Measurements from ENCODE around the gene GJB3. TPM values are rescaled to one million over a fixed set of nuclear protein-coding genes. Genes with fewer than 3 reads are reported as not detected.

Gene GJB3
- total RNA-seq, 1 donor from 2014 or later = 29.7 TPM

GRCh38 chr1:34761176-34761761, 19.7 kb upstream of the GJB3 start:
- H3K36me3 ChIP-seq (ENCODE audit: control insufficient read depth, insufficient read depth, low read length) = no peaks in the 10 kb centered on the region
- no peaks in the 10 kb centered on the region for H3K27me3 ChIP-seq (ENCODE audit: control insufficient read depth, insufficient read depth, low read length)
- H3K4me3 ChIP-seq (ENCODE audit: low read depth, low read length) = no peak overlapping the region
- DNase-seq (ENCODE audit: low read depth) = no peak
- TF ChIP-seq, protein P1, sequence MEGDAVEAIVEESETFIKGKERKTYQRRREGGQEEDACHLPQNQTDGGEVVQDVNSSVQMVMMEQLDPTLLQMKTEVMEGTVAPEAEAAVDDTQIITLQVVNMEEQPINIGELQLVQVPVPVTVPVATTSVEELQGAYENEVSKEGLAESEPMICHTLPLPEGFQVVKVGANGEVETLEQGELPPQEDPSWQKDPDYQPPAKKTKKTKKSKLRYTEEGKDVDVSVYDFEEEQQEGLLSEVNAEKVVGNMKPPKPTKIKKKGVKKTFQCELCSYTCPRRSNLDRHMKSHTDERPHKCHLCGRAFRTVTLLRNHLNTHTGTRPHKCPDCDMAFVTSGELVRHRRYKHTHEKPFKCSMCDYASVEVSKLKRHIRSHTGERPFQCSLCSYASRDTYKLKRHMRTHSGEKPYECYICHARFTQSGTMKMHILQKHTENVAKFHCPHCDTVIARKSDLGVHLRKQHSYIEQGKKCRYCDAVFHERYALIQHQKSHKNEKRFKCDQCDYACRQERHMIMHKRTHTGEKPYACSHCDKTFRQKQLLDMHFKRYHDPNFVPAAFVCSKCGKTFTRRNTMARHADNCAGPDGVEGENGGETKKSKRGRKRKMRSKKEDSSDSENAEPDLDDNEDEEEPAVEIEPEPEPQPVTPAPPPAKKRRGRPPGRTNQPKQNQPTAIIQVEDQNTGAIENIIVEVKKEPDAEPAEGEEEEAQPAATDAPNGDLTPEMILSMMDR (IDR thresholded peaks at IDR 0.05; ENCODE audit: insufficient read depth, low read length, poor library complexity, severe bottlenecking) = no peak

GRCh38 chr1:34761776-34762307, 19.2 kb upstream of the GJB3 start:
- TF ChIP-seq, protein P1 (IDR thresholded peaks at IDR 0.05; ENCODE audit: insufficient read depth, low read length, poor library complexity, severe bottlenecking) = no peak
- Histone ChIP-seq H3K4me3 (ENCODE audit: low read depth, low read length) (no peak overlapping the region), H3K36me3 (ENCODE audit: control insufficient read depth, insufficient read depth, low read length) (no peaks in the 10 kb centered on the region), H3K27me3 (ENCODE audit: control insufficient read depth, insufficient read depth, low read length) (no peaks in the 10 kb centered on the region)
- no peak for DNase-seq (ENCODE audit: low read depth)

- no peak for DNase-seq (ENCODE audit: low read depth)
- H3K4me3 ChIP-seq (ENCODE audit: low read depth, low read length) = no peak overlapping the region
- TF ChIP-seq, protein P1 (IDR thresholded peaks at IDR 0.05; ENCODE audit: insufficient read depth, low read length, poor library complexity, severe bottlenecking) = no peak
These were observed 18.4 kb upstream of the GJB3 start for GRCh38 chr1:34762474-34763141.

GRCh38 chr1:34763142-34763781, 17.8 kb upstream of the GJB3 start:
- TF ChIP-seq, protein P1 (IDR thresholded peaks at IDR 0.05; ENCODE audit: insufficient read depth, low read length, poor library complexity, severe bottlenecking) = no peak
- peak; percentile 72 for DNase-seq (ENCODE audit: low read depth)
- Histone ChIP-seq H3K4me3 (ENCODE audit: low read depth, low read length) (no peak overlapping the region), H3K27me3 (ENCODE audit: control insufficient read depth, insufficient read depth, low read length) (no peaks in the 10 kb centered on the region), H3K36me3 (ENCODE audit: control insufficient read depth, insufficient read depth, low read length) (no peaks in the 10 kb centered on the region)

More at GRCh38 chr1:34762474-34763141, 18.4 kb upstream of the GJB3 start:
- no peaks in the 10 kb centered on the region for H3K36me3 ChIP-seq (ENCODE audit: control insufficient read depth, insufficient read depth, low read length)
- no peaks in the 10 kb centered on the region for H3K27me3 ChIP-seq (ENCODE audit: control insufficient read depth, insufficient read depth, low read length)

DNA sequence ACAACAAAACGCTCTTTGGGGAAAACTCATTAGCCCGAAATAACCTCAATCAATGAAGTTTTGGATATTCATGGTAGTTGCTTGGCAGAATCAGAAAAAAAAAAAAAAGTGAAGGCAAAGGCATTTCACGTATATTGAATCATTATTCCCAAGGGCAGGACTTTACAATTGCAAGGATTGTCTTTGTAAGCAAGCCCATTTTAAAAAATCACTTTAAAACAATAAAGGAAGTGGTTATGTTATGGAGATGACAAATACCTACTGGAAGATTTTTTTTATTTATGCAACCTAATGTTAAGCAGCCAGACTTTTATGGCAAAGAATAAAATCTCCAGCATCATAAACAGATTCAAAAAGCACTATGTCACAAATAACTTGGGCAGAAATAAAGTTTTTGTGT, 12.2 kb upstream of the GJB3 start:
- DNase-seq (ENCODE audit: low read depth) = no peak
- H3K27me3 ChIP-seq (ENCODE audit: control insufficient read depth, insufficient read depth, low read length) = no peaks in the 10 kb centered on the region
- no peaks in the 10 kb centered on the region for H3K36me3 ChIP-seq (ENCODE audit: control insufficient read depth, insufficient read depth, low read length)
- no peak overlapping the region for H3K4me3 ChIP-seq (ENCODE audit: low read depth, low read length)
- TF ChIP-seq, protein P1 (IDR thresholded peaks at IDR 0.05; ENCODE audit: insufficient read depth, low read length, poor library complexity, severe bottlenecking) = no peak

Measured in kidney epithelial cell (primary cell).